Thyroid gland (tissue), 4 donors: ENCODE results near the gene ZDHHC17.

Source experiments
- CTCF ChIP-seq, 6 experiments: fragments of 200-600 bp in 3 of 6; fragments of 450-650 bp in 3 of 6; sonication (generic) in 3 of 6; IDR thresholded peaks; one replicate each; pipeline ENCODE4 v1.5.1; 2016 to 2019; ENCODE audit warnings: antibody characterized with exemption in 6 of 6, mild to moderate bottlenecking in 2 of 6, inconsistent platforms in 1 of 6, moderate library complexity in 1 of 6
- POLR2A ChIP-seq, 2 donors: fragments of 450-650 bp; IDR thresholded peaks; one replicate each; pipeline ENCODE4 v1.6.1; 2017; ENCODE audit warnings: antibody characterized with exemption in 2 of 2, mild to moderate bottlenecking in 2 of 2, moderate library complexity in 1 of 2

GRCh38 chr12:76856018-76856644 is 92.2 kb downstream of the ZDHHC17 start:
- TF ChIP-seq POLR2A (IDR thresholded peaks at IDR 0.05) (no peak), CTCF (IDR thresholded peaks at IDR 0.05) (no peak)
